Measurements from ENCODE around the gene NDUFA13.

The NDUFA13 gene

DNA sequence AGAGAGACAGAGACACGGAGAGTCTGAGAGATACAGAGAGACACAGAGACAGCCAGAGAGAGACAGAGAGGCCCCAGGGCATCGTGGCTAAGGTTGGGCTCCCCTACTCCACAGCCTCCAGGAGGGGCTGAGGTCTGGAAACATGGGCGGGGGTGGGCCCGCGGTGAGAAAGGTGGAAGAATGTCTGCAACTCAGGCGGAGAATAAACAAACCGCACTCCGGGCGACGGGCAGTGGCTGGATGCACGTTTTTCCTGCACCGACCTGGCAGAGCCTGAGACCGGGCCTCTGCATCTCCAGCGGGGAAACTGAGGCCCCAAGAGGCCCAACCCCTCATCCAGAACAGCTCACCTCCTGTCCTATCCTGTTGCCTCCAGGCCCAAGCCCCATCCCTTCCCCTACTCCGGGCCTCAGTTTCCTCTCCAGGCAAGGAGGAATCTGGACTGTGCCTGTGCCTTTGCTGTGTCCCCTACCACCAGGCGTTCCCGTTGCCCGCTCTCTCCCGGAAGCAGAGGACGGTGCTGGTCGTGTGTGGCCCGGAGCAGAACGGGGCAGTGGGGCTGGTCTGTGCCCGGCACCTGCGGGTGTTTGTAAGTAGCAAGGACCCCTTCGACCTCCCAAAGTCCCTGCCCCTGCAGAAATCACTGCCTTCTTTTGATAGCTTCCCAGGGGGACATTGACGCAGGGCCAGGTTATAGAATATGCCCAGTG lies 18.7 kb downstream of the NDUFA13 start:
- TF ChIP-seq, protein P1, sequence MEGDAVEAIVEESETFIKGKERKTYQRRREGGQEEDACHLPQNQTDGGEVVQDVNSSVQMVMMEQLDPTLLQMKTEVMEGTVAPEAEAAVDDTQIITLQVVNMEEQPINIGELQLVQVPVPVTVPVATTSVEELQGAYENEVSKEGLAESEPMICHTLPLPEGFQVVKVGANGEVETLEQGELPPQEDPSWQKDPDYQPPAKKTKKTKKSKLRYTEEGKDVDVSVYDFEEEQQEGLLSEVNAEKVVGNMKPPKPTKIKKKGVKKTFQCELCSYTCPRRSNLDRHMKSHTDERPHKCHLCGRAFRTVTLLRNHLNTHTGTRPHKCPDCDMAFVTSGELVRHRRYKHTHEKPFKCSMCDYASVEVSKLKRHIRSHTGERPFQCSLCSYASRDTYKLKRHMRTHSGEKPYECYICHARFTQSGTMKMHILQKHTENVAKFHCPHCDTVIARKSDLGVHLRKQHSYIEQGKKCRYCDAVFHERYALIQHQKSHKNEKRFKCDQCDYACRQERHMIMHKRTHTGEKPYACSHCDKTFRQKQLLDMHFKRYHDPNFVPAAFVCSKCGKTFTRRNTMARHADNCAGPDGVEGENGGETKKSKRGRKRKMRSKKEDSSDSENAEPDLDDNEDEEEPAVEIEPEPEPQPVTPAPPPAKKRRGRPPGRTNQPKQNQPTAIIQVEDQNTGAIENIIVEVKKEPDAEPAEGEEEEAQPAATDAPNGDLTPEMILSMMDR (IDR thresholded peaks at IDR 0.05; ENCODE audit: low read depth, low read length, missing control alignments): no peak
- no peak overlapping the region for H3K4me3 ChIP-seq (ENCODE audit: low read depth, low read length)
- no peak for DNase-seq (ENCODE audit: low read depth)

DNA sequence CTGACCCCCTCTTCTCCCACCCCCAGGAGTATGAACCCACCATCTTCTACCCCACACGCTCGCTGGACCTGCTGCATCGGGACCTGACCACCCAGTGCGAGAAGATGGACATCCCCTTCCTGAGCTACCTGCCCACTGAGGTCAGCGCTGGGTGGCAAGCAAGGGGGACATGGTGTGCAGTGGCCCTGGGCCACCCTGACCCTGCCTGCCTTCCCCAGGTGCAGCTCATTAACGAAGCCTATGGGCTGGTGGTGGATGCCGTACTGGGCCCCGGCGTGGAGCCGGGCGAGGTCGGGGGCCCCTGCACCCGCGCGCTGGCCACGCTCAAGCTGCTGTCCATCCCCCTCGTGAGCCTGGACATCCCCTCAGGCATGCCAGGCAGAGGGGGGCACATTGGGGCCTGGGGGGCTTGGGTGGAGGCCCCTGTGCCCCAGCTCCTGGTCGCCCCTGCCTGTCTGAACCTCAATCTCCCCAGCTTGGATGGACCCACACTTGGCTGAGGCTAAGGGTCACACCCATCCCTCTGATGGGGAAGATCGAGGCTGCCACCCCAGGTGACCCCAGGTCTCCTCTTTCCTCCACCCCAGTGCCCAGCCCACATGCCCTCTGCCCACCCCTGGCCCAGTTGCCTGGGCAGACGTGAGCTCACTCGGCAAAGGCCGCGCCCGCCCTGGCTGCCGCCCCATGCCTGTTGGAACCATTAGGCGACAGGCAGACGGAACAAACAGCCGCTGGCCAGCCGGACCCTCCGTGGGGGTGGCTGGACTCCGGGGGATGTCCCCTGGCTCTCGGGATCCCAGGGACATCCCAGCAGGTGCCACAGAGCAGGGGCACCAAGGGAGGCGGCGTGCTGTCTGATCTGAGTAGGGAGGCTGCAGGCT lies 19.5 kb downstream of the NDUFA13 start:
- no peak overlapping the region for H3K4me3 ChIP-seq (ENCODE audit: low read depth, low read length)
- TF ChIP-seq, protein P1 (IDR thresholded peaks at IDR 0.05; ENCODE audit: low read depth, low read length, missing control alignments): no peak
- DNase-seq (ENCODE audit: low read depth): no peak

DNA sequence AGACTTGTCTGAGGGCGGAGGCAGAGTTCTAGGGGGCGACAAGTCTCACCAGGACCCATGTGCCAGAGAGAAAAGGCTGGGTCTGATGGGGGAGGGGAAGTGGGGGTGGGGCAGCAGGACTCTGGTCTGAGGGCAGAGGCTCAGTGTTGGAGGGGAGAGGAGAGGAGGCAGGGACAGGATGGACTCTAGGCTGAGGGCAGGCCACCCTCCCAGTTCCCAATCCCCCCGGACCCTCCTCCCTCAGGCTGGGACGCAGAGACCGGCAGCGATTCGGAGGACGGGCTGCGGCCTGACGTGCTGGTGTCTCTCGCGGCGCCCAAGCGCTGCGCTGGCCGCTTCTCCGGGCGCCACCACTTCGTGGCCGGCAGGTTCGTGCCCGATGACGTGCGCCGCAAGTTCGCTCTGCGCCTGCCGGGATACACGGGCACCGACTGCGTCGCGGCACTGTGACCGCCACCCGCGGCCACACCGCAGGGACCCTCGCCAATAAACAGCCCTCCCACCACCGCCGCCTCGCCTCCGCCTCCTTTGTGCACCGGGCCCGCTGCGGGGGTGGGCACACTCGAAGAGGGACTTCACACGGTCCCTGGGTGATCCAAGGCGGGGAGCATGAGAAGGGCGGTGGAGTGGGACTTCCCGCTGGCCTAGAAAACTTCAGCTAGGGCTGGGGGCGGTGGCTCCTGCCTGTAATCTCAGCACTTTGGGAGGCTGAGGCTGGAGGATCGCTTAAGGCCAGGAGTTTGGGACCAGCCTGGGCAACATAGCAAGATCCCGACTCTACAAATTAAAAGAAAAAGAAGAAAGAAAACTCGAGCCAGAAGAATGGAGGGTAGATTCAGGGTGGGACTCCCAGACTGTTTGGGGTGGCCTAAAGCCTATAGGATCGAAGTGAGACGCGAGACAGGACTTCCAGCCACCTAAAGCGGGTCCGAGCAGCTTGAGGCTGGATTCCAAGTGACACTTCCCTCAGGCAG lies 21.3 kb downstream of the NDUFA13 start:
- TF ChIP-seq, protein P1 (IDR thresholded peaks at IDR 0.05; ENCODE audit: low read depth, low read length, missing control alignments): no peak
- DNase-seq (ENCODE audit: low read depth): no peak
- H3K4me3 ChIP-seq (ENCODE audit: low read depth, low read length): no peak overlapping the region

DNA sequence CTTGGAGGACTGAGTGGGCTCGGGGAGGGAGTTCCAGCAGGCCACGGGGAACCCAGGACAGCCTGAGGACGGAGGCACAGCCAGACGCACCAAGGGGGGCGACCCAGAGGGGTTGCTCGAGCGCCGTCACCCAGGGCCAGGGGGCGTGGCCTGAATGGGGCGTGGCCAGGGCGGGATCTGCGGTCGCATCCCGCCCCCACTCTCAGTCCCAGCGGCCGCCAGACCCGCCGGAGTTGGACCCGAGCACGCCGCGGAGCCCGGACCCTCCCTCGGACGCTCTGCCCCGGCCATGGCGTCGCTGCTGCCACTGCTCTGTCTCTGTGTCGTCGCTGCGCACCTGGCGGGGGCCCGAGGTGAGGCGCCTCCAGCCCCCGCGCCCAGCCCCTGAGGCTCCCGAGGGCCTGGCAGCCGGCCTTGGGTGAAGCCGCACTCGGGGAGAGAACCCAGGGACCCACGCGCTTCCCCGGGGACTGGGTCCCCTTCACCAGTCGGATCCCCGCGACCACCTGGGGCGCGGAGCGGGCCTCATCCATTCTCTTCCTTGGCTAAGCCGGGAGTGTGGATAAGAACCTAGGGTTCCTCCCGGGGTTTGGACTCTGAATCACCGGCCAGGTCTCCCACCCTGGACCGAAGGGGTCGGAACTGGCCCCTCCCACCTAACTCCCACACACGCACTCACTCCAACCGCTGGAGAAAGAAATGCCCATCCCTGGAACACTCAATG lies 22.2 kb downstream of the NDUFA13 start, which contains the start of gene CILP2:
Gene CILP2, plus strand, starts transcription at position 205 of the 724 bp plus-strand sequence. Its CDS starts 85 bp downstream, at position 290.
- no peak within 1 kb of the TSS for H3K4me3 ChIP-seq (ENCODE audit: low read depth, low read length)
- no peak for DNase-seq (ENCODE audit: low read depth)
- TF ChIP-seq, protein P1 (IDR thresholded peaks at IDR 0.05; ENCODE audit: low read depth, low read length, missing control alignments): no peak

- TF ChIP-seq, protein P1 (IDR thresholded peaks at IDR 0.05; ENCODE audit: low read depth, low read length, missing control alignments): no peak
- no peak for DNase-seq (ENCODE audit: low read depth)
- H3K4me3 ChIP-seq (ENCODE audit: low read depth, low read length): no peak overlapping the region
Measured at GRCh38 chr19:19538785-19539166, 22.8 kb downstream of the NDUFA13 start.

DNA sequence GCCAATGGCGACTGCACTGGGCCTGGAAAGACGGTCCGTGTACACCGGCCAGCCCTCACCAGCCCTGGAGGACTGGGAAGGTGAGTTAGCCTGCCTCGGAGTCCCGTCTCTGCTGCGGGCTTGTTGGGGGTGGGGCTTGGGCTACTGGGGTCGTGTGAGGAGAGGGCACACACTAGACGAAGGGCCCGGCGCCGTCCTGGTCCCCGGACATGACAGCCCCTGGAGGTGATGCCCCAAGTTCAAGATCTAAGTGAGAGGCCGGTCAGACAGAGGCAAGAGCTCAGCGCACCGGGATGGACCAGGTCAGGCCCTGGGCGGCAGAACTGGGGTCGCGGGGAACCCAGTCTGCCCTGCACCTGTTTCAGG lies 23.7 kb downstream of the NDUFA13 start:
- H3K4me3 ChIP-seq (ENCODE audit: low read depth, low read length): no peak overlapping the region
- TF ChIP-seq, protein P1 (IDR thresholded peaks at IDR 0.05; ENCODE audit: low read depth, low read length, missing control alignments): no peak
- no peak for DNase-seq (ENCODE audit: low read depth)
